Fibroblast of skin of scalp (primary cell): ENCODE measurements around the gene FAM200C. TPM values are rescaled to one million over a fixed set of nuclear protein-coding genes. Genes with fewer than 3 reads are reported as not detected.
"Not testable (repeated sequence)": the region's sequence is repeated elsewhere in the genome, so short reads cannot be mapped to it uniquely, and the experiment has no call there.

Source experiments
- DNase-seq: peaks from one replicate; pipeline ENCODE4 v3.0.0-alpha.2; 2013
- polyA plus RNA-seq, 2 experiments: library from polyadenylated mRNA; unstranded; fragments of 120-200 nt; gene quantifications; one replicate each; pipeline ENCODE4 v1.2.1, GENCODE V29; 2013; ENCODE audit not compliant: insufficient read length in 2 of 2

The FAM200C gene
- 3.9 TPM for polyA plus RNA-seq (2013, experiment 1 of 2; ENCODE audit: insufficient read length)
- polyA plus RNA-seq (2013, experiment 2 of 2; ENCODE audit: insufficient read length), result 4.7 TPM

DNA sequence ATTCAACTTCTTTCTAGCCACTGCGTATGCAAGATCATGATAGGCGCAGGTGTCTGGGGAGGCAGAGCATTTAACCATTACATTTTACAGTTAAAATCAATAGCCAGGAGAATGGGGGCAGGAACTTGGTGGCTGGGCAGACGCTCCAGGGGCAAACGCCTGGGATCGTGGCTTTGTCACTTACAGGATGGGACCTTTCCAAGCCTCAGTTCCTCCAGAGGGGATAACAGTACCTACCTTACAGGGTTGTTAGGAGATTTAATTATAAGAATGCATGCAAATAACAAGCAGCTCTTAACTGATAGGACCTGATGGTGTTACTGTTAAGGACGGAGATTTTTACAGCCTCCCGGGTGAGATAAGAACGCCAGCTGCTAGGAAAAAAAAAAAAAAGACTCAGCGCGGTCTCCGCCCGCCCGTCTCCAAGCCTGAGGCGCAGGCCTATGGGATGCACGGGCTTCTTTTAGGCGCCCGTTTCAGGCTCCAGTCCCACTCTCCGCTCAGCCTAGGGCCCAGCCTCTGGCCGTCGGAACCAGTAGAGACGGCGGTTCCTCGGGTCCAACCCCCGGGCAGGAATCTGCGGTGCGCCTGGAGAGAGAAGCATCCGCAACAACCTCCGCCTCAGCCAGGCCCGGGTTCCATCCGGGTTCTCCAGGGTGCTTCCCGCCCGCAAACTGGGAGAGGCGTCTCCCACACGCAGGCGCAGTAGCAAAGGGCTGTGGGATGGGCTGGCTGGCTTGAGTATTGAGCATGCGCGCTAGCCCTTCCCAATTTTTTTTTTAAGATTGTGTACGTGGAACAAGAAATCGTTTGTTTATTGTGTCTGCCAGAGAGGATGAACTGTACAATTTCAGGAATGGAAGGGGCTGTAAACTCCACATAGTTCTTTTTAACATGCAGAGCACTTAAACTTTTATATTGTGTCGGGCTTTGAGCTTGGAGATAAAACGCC, at the start of gene FAM200C:
TSS of gene FAM200C (minus strand) at position 653 of the 952 bp plus-strand sequence. CDS start 4,564 bp downstream, outside the sequence.
- DNase-seq, result peak; percentile 96

GRCh38 chr5:160449458-160449857, 49.6 kb upstream of the FAM200C start:
- no peak for DNase-seq

- no peak for DNase-seq
Measured at GRCh38 chr5:160448886-160449285, 49.0 kb upstream of the FAM200C start.

DNA sequence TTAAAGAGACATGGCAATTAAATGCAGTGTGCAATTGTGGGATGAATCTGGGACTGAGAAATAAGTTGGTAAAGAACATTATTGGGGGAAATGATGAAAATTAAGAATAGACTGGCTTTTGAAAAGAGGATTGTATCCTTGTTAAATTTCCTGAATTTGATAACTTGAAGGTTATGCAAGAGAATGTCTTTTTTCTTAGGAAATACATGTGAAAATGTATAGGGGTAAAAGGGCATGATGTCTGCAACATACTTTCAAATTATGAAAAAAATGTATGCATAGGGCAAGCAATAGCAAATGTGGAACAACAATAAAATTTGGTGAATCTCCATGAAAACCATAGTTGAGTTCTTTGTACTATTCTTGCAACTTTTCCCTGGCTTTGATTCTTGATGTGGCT, 45.9 kb upstream of the FAM200C start:
- no peak for DNase-seq

DNA sequence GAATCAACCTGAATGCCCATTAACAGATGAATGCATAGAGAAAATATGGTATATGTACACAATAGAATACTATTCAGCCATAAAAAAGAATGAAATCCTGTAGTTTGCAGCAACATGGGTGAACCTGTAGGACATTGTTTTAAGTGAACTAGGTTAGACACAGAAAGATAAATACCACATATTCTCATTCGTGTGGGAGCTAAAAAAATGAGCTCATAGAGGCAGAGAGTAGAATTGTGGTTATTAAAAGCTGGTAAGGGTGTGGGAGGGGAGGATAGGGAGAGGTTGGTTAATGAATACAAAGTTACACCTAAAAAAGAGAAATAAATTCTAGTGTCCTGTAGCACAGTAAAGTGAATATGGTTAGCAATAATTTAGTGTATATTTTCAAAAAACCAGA, 45.3 kb upstream of the FAM200C start:
- DNase-seq, result no peak

GRCh38 chr5:160444407-160444806, 44.6 kb upstream of the FAM200C start:
- DNase-seq, result no peak

DNA sequence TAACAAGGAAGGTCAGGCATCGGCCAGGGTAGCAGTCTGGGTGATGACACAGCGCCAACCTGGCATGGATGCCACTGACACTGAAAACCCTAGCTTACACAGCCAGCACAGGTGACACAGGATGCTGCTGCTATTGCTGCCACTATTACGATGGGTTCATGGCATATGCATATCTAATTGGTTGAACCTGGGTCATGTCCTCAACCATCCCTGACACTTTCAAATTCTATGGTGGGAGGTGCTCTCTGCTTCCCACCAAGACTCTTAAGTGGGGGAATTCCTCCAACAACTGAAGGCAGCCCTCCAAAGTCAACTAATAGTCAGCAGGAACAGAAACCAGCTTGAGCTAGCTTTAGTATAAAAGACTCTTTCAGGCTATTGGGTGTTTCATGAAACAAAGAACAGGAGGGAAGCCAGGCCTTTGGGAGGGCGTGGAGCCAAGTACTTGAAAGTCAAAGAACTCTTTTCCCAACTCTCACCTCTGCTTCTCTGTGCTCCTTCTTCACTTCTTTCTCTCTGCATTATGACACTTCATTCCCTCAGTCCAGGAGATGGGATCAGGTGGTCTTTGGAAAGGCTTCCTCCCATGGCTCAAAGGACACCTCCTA, 43.1 kb upstream of the FAM200C start:
- DNase-seq, result no peak

DNA sequence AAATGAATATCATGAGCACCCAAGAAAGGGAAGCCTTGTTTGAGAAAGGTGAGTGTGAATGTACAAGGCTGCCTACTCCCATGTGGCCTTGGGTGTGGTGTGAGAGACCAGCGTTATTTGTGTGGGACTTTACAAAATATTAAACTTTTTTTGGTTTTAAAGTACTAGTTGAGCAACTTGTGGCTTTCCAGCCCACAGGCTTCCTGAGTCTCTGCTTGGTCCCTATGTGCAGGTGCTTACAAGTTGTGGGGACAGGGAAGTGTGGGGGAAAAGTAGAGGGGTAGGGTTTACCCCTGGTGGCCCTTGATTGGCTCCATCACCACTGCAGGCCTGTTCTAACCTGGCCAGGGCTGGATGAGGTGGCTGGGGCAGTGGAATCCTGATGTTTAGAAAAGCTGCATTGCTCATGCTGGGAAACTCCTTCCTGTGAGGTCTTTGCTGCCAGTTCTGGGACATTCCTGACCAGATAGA, 41.5 kb upstream of the FAM200C start:
- no peak for DNase-seq

DNA sequence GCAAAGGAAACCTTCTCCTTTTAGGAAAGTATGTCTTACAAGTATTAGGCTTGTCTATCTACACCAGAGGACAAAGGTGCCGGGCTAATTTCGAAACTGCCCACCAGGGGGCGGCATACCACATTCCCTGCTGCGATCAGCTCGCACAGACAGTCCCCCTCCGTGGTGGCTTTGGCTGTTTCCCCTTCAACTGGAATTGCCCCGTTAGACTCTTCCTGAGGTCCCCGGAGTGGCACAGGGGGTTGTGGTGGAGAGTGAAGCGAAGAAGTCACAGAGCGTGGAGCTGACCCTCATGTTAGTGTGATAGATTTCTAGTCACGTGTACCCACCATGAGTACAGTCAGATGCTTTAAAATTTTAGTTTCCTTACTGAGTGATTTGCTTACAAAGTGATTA, 39.3 kb upstream of the FAM200C start:
- peak; percentile 69 for DNase-seq

GRCh38 chr5:160438316-160439204, 38.7 kb upstream of the FAM200C start:
- DNase-seq, result peak; percentile 54

DNA sequence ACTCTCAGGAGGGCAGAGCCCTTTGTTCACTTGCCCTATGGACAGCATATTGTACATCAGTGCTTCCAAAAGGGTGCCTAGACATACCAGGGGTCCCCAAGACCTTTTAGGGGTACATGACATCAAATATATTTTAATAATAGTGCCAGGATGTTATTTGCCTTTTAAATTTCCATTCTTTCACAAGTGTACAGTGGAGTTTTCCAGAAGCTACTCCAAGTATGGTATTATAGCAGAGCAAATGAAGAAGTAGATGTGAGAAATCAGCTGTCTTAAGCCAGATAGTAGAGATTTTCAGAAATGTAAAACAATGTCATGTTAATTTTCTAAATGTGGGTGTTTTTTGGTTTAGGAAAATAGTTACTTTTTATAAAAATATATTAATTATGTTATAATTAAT, 37.4 kb upstream of the FAM200C start:
- no peak for DNase-seq

- DNase-seq, result not testable (repeated sequence)
Measured at GRCh38 chr5:160436661-160437060, 36.8 kb upstream of the FAM200C start.

DNA sequence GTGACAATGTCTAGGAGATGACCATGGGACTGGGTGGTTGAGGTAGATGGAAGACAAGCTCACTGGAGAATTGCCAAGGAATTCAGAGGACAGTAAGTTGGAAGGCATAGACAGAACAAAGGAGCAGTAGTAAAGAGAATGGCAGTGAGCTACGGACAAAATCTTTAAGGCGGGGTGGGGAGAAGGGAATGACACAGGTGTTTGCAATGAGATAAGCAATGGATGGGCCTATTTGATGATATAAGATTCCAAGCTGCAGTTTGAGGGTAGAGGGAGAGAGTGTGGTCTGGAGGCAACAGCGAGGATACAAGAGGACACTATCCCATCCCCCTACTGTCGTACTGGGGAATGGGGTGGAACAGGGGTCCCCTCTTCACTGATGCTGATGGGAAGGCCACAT, 36.2 kb upstream of the FAM200C start:
- no peak for DNase-seq

DNA sequence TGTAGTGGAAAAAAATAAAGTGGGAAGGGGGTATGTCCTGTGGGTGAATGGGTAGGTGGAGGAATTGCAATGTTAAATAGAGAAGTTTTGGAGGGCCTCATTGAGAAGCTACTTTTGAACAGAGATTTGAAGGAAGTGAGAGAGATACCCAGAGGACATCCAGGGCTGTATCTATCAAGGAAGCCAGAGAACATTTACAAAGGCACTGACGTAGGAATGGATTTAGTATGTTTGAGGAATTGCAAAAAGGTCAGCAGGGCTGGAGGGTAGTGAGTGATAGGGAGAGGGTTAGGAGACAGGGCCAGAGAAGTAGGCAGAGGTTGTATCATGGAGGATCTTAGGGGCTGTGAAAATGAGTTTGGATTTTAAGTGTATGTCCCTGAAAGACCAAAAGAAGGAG, 35.7 kb upstream of the FAM200C start:
- DNase-seq, result no peak

DNA sequence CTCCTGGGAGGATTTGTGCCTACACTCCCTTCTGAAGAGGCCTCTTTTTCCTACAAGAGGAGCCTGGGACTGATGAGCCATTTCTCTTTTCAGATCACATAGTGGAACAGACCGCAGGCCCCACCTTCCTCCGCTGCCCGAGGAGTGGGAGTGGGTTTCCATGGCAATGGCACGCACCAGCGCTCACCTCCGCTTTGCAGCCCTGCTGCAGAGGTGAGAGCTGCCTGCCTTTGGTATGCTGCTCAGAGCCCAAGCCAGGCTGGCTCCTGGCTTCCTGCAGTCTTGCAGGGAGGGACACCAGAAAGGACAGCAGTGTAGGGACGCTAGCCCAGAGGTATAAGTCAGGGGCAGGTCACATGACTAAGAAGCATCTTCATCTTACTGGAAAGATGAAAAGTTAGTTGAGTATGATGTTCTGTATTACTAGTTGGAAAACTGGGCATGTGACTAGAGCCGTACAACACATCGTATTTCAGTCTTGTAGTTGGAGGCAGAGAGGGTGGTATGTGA, 34.2 kb upstream of the FAM200C start:
- no peak for DNase-seq

DNA sequence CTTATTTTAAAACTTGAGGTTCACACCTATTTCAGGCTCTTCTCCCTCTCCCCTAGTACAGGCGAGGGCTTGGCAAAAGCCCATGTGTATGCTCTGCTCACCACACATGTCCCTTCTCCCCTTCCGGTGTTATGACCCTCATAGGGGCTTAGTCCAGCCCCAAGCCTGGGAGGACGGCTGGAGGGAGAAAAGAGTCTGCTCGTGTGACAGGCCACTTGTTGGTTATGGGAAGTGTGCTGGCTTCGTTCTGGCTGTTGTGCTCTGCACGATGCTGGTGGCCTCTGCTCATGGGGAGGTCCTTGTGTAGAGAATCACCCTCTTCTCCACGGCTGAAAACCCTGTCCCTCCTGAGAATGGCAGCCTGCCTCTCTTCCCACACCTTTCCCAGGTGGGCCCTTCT, 32.9 kb upstream of the FAM200C start:
- DNase-seq, result no peak

DNA sequence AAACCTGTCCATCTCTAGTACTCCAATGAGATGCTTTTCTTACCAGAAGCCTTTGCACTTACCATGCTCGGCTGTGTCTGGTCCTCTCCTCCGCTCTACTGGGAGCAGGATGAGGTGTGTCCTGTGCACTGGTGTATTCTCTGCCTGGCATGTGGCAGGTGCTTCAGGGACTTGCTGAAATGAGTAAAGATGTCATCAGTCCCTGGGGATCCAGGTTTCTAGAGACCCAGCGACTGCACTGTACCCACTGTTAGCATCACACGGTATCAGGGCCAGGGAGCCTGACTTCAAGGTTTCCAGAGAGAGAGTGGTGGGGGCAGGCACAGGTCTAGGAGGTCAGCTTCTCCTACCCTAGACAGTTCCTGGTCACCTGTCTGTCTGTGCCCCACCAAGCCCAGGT, 32.3 kb upstream of the FAM200C start:
- no peak for DNase-seq

DNA sequence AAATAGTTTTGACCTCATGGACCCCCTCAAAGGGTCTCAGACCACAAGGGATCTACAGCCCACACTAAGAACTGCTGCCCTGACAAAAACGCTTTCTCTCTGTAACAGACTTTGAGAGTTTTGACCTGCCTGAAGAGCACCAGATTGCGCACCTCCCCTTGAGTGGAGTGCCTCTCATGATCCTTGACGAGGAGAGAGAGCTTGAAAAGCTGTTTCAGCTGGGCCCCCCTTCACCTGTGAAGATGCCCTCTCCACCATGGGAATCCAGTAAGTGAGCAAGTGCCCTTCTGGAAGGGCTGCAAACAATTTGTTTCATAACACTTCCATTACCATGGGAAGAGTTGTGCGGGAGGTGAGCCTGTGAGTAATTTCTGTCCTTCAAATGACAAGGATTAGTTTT, 27.8 kb upstream of the FAM200C start:
- DNase-seq, result no peak

DNA sequence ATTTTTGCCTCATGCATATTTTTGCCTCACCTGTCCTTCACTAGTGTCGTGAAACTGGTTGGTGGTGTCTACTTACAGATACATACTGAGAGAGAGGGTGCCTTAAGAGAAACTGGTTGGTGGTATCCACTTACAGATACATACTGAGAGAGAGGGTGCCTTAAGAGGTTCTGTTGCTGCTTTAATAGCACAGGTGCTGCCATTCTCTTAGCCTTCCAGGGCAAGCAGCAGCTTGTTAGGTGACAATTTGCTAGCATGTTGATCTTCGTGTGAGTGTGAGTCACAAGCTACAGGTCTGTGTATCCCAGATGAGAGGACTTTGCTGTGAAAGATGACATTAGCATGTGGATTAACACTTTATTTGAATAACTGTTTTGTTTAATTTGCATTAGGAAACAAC, 23.2 kb upstream of the FAM200C start:
- DNase-seq, result no peak

GRCh38 chr5:160421625-160422258, 21.9 kb upstream of the FAM200C start, which contains the start of gene PTTG1:
Gene PTTG1 (plus strand): TSS chr5:160421855. CDS start chr5:160422313, 458 bp downstream.
- peak; percentile 95 for DNase-seq

DNA sequence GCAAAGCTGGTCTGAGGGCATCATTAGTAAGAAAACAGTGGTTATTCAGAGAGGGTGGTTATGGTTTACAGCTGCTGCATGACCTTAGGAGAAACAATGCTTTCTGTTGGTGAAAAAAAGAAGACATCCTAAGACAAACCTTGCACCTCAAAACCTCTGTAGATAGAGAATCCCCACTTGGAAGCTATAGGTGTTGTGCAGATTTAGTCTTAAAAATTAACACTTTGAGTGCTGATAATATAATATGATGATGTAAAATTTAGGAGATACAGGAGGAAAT, 20.4 kb upstream of the FAM200C start:
- no peak for DNase-seq
